Measurements from ENCODE around the gene C6orf47. TPM values are rescaled to one million over a fixed set of nuclear protein-coding genes. Genes with fewer than 3 reads are reported as not detected.

Gene C6orf47
- total and polyA plus RNA-seq, 2 donors from 2014 or later = 25.5 to 26.5 TPM

DNA sequence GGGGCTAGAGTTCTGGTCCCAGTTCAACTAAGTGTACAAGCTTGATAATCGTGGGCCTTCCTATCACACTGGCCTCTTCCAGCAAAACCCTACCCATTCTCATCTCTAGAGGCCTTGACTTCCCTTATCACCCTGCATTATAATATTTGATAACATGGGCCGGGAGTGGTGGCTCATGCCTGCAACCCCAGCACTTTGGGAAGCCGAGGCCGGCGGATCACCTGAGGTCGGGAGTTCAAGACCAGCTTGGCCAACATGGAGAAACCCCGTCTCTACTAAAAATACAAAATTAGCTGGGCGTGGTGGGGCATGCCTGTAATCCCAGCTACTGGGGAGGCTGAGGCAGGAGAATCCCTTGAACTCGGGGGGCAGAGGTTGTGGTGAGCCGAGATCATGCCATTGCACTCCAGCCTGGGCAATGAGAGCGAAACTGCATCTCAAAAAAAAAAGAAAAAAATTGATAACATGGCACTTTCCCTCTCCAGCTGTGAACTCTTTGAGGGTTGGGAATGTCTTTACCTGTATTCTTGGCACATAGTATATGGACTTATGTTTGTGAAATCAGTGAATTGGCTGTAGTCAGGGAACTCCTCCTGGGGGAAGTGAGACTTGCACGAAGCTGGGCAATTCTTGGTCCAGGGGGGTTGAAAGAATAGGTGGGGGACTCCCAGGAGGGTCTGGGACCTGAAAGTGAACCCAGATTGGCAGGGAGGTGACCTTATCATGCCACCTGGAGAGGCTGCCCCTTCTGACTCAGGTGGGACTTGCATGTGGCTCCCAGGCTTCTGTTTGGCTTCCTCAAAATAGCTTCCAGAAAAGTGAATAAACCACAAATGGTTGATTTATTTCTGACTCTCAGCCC, 915 bp upstream of the C6orf47 start:
- H3K4me1 ChIP-seq (ENCODE audit: control insufficient read depth in 2 of 3, insufficient read depth in 2 of 3, low read depth in 1 of 3, low read length in 3 of 3) = peaks cover 0 to 45% (median 36%) of the 10 kb centered on the region in 3 donors
- H3K9ac ChIP-seq (ENCODE audit: low read length in 3 of 3) = peak overlapping the region in 2 of 3 donors; percentile 22 to 86
- no peaks in the 10 kb centered on the region for H3K27me3 ChIP-seq (ENCODE audit: control insufficient read depth, insufficient read depth, low read length)
- TF ChIP-seq, protein P1, sequence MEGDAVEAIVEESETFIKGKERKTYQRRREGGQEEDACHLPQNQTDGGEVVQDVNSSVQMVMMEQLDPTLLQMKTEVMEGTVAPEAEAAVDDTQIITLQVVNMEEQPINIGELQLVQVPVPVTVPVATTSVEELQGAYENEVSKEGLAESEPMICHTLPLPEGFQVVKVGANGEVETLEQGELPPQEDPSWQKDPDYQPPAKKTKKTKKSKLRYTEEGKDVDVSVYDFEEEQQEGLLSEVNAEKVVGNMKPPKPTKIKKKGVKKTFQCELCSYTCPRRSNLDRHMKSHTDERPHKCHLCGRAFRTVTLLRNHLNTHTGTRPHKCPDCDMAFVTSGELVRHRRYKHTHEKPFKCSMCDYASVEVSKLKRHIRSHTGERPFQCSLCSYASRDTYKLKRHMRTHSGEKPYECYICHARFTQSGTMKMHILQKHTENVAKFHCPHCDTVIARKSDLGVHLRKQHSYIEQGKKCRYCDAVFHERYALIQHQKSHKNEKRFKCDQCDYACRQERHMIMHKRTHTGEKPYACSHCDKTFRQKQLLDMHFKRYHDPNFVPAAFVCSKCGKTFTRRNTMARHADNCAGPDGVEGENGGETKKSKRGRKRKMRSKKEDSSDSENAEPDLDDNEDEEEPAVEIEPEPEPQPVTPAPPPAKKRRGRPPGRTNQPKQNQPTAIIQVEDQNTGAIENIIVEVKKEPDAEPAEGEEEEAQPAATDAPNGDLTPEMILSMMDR (IDR thresholded peaks at IDR 0.05; ENCODE audit: borderline replicate concordance, extremely low read depth, insufficient read depth) = no peak
- intact Hi-C loops (cut with DNase I) = no loop called here
- FAIRE-seq = no peak
- no peak for DNase-seq
- peak overlapping the region; percentile 92 to 98 (median 93) for H3K4me3 ChIP-seq (ENCODE audit: low read length in 3 of 3)
- peak overlapping the region in 1 of 2 donors; percentile 84 for H3K27ac ChIP-seq (ENCODE audit: low read depth in 2 of 2, low read length in 2 of 2)
- no peaks in the 10 kb centered on the region for H3K9me3 ChIP-seq (ENCODE audit: control insufficient read depth in 2 of 3, insufficient read depth in 1 of 3, low read length in 3 of 3)
- peaks cover 0 to 7% (median 6%) of the 10 kb centered on the region in 3 donors for H3K36me3 ChIP-seq (ENCODE audit: control insufficient read depth in 2 of 3, insufficient read depth in 3 of 3, low read length in 3 of 3)

DNA sequence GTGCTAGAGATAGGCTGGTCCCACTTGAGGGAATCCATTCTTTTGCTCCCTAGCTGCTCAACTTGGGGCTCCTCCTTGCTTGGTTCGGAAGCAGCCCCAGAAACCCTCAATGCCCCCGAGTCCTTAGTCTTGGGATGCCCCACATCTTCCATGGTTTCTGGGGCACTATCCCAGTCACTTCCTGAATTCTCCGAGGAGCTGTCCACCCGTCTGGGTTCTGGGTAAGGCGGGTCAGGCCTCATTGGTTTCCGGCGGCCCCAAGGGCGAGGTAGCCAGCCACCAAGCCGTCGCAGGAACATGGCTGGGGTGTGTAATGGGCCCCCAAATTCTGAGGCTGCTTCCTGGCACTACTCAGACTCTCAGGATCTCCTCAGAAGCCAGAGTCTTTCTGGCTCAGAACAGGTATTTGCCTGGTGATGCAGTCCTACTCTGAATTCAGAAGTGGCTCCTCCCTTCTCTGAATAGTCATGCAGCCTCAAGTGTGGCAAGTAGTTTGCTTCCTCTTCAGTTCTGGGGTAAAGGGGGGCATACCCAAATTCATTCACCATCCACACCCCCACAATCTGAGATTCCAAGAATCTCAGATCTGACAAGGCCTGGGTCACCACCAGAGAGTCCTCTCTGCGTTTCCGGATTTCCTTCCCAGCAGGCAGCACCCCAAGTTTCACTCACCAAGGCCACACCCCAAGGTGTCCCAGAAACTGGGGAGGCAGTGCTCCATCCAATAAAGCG, 763 bp downstream of the C6orf47 start:
- Histone ChIP-seq H3K4me3 (ENCODE audit: low read length in 3 of 3) (peak overlapping the region; percentile 92 to 98 (median 93)), H3K27ac (ENCODE audit: low read depth in 2 of 2, low read length in 2 of 2) (peak overlapping the region; percentile 84 to 90), H3K36me3 (ENCODE audit: control insufficient read depth in 2 of 3, insufficient read depth in 3 of 3, low read length in 3 of 3) (peaks cover 0 to 7% (median 6%) of the 10 kb centered on the region in 3 donors), H3K4me1 (ENCODE audit: control insufficient read depth in 2 of 3, insufficient read depth in 2 of 3, low read depth in 1 of 3, low read length in 3 of 3) (peaks cover 0 to 54% (median 39%) of the 10 kb centered on the region in 3 donors), H3K9me3 (ENCODE audit: control insufficient read depth in 2 of 3, insufficient read depth in 1 of 3, low read length in 3 of 3) (no peaks in the 10 kb centered on the region), H3K27me3 (ENCODE audit: control insufficient read depth, insufficient read depth, low read length) (no peaks in the 10 kb centered on the region), H3K9ac (ENCODE audit: low read length in 3 of 3) (peak overlapping the region; percentile 80 to 95 (median 86))
- intact Hi-C loops (cut with DNase I) = no loop called here
- FAIRE-seq (no peak), DNase-seq (peak in 3 of 5 donors; percentile 22 to 42 (median 33))
- TF ChIP-seq, protein P1 (IDR thresholded peaks at IDR 0.05; ENCODE audit: borderline replicate concordance, extremely low read depth, insufficient read depth) = no peak

DNA sequence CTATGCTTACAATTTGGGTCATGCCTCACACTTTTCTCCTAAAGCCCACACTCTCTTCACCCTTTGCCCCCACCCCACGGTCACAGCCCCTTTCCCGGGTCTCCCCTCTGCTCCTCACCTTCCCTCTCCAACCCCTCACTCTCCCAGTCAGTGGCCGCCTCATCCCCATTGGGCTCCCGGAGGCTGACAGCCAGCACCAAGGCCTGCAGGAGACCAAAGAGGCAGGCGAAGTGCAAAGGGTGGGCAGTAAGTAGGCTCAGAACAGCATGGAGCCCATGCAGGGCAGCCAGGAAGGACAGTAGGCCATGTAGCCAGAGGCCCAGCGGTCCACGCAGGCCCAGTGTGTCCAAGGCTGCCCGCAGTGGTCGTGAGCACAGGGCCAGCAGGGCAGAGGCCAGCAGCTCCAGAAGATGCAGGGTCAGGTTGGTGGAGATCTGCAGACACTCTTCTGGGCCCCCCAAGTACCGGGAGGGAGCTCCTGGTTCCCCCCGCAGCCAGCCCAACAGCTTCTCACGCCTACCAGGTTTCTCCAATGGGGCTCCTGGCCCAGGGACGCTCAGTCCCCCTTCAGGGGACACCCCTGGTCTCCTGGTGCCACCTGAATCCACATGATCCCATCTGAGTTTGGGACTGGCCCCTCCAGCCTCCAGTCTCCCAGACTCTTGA, 1.5 kb downstream of the C6orf47 start:
- no peak for DNase-seq
- Histone ChIP-seq H3K27me3 (ENCODE audit: control insufficient read depth, insufficient read depth, low read length) (no peaks in the 10 kb centered on the region), H3K9me3 (ENCODE audit: control insufficient read depth in 2 of 3, insufficient read depth in 1 of 3, low read length in 3 of 3) (no peaks in the 10 kb centered on the region), H3K4me3 (ENCODE audit: low read length in 3 of 3) (peak overlapping the region; percentile 92 to 98 (median 93)), H3K9ac (ENCODE audit: low read length in 3 of 3) (peak overlapping the region in 2 of 3 donors; percentile 18 to 86), H3K27ac (ENCODE audit: low read depth in 2 of 2, low read length in 2 of 2) (peak overlapping the region in 1 of 2 donors; percentile 8), H3K4me1 (ENCODE audit: control insufficient read depth in 2 of 3, insufficient read depth in 2 of 3, low read depth in 1 of 3, low read length in 3 of 3) (peaks cover 0 to 53% (median 40%) of the 10 kb centered on the region in 3 donors), H3K36me3 (ENCODE audit: control insufficient read depth in 2 of 3, insufficient read depth in 3 of 3, low read length in 3 of 3) (peaks cover 0 to 7% (median 6%) of the 10 kb centered on the region in 3 donors)
- TF ChIP-seq, protein P1 (IDR thresholded peaks at IDR 0.05; ENCODE audit: borderline replicate concordance, extremely low read depth, insufficient read depth) = no peak
- FAIRE-seq = no peak
- intact Hi-C loops (cut with DNase I) = no loop called here

Data from kidney (tissue), 14 donors.